ENCODE data around the gene EVI5L. TPM values are rescaled to one million over a fixed set of nuclear protein-coding genes. Genes with fewer than 3 reads are reported as not detected.

EVI5L gene
- total and polyA plus RNA-seq, 2 of the 13 experiments (the other 11 are each of a cell fraction or from before 2014, with no cell fraction given), result 1.7 to 2.4 TPM

DNA sequence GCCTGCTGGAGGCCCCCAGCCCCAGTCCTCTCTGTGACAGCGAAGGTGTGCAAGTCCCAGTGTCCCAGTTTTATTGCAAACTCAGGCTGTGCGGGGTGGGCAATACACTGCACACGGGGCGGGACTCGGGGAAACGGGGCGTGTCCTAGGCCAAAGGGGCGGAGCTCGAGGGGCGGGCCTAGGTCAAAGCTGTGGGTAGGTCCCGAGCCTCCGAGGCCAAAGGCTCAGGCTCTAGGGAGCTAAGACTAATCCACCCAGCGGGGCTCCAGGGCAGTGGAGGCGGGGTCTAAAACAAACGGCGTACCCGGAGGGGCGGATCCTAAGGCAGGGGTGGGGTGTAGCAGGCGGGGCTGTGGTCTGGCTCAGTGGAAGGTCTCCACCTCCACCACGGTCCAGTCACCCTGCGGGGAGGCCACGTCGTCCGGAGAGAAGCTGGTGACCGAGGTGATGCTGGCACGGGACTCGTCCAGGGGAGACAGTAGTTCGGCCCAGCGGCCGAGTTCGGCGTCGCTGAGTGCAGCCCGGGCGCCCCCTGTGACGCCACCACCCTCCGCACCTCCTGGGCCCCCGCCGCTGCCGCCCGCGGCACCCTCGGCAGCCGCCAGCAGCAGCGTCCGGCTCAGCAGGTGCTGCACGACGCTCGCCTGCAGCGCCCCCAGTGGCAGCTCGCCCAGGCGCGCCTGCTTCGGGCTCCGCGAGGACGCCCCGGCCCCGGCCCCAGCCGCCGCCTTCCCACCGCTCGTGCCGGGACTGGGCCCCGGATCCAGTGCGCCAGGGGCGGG is 38.8 kb downstream of the EVI5L start (continued):
- 0 out of 2 replicates have a peak, but pooled peaks have one; percentile 16 for TF ChIP-seq MXD4 (CRISPR knock-in tag; IDR thresholded peaks at IDR 0.05)
- TF ChIP-seq, protein P1, sequence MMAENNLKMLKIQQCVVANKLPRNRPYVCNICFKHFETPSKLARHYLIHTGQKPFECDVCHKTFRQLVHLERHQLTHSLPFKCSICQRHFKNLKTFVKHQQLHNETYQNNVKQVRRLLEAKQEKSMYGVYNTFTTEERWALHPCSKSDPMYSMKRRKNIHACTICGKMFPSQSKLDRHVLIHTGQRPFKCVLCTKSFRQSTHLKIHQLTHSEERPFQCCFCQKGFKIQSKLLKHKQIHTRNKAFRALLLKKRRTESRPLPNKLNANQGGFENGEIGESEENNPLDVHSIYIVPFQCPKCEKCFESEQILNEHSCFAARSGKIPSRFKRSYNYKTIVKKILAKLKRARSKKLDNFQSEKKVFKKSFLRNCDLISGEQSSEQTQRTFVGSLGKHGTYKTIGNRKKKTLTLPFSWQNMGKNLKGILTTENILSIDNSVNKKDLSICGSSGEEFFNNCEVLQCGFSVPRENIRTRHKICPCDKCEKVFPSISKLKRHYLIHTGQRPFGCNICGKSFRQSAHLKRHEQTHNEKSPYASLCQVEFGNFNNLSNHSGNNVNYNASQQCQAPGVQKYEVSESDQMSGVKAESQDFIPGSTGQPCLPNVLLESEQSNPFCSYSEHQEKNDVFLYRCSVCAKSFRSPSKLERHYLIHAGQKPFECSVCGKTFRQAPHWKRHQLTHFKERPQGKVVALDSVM (CRISPR knock-in tag; IDR thresholded peaks at IDR 0.05), result peak; percentile 69
- peak; percentile 82; the same call in 1 of the 2 replicates for TF ChIP-seq SRY (CRISPR knock-in tag; IDR thresholded peaks at IDR 0.05)
- TF ChIP-seq DR1 (CRISPR knock-in tag; IDR thresholded peaks at IDR 0.05), result peak; percentile 41; the same call in 1 of the 2 replicates
- TF ChIP-seq RBFOX2 (IDR thresholded peaks at IDR 0.05; ENCODE audit: low read depth, low read length), result no peak
- peak; percentile 67; the same call in 1 of the 2 replicates for TF ChIP-seq ZNF709 (CRISPR knock-in tag; IDR thresholded peaks at IDR 0.05)
- TF ChIP-seq NRL (CRISPR knock-in tag; IDR thresholded peaks at IDR 0.05; ENCODE audit: borderline replicate concordance), result peak; percentile 71; the same call in 1 of the 2 replicates
- TF ChIP-seq, protein P2, sequence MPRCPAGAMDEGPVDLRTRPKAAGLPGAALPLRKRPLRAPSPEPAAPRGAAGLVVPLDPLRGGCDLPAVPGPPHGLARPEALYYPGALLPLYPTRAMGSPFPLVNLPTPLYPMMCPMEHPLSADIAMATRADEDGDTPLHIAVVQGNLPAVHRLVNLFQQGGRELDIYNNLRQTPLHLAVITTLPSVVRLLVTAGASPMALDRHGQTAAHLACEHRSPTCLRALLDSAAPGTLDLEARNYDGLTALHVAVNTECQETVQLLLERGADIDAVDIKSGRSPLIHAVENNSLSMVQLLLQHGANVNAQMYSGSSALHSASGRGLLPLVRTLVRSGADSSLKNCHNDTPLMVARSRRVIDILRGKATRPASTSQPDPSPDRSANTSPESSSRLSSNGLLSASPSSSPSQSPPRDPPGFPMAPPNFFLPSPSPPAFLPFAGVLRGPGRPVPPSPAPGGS (CRISPR knock-in tag; IDR thresholded peaks at IDR 0.05), result peak; percentile 76; the same call in 1 of the 2 replicates
- TF ChIP-seq ATF1 (CRISPR knock-in tag; IDR thresholded peaks at IDR 0.05), result no peak
- peak; percentile 48 for TF ChIP-seq ASH2L (IDR thresholded peaks at IDR 0.05; ENCODE audit: insufficient read length, low read depth, low read length)
- TF ChIP-seq ZNF766 (CRISPR knock-in tag; IDR thresholded peaks at IDR 0.05; ENCODE audit: borderline replicate concordance), result peak; percentile 61
- TF ChIP-seq PHF8 (CRISPR knock-in tag; IDR thresholded peaks at IDR 0.05), result peak; percentile 19
- peak; percentile 43; the same call in 1 of the 2 replicates for TF ChIP-seq ZNF337 (CRISPR knock-in tag; IDR thresholded peaks at IDR 0.05; ENCODE audit: borderline replicate concordance, low read depth)
- TF ChIP-seq ZNF572 (CRISPR knock-in tag; IDR thresholded peaks at IDR 0.05), result 0 out of 2 replicates have a peak, but pooled peaks have one; percentile 43
- TF ChIP-seq THAP11 (CRISPR knock-in tag; IDR thresholded peaks at IDR 0.05), result peak; percentile 58; the same call in 1 of the 2 replicates
- no peak for TF ChIP-seq ZNF816 (CRISPR knock-in tag; IDR thresholded peaks at IDR 0.05; ENCODE audit: borderline replicate concordance)
- TF ChIP-seq MED13 (CRISPR knock-in tag; IDR thresholded peaks at IDR 0.05), result peak; percentile 8; the same call in 1 of the 2 replicates
- no peak for TF ChIP-seq ZKSCAN1 (IDR thresholded peaks at IDR 0.05; ENCODE audit: low read length)
- TF ChIP-seq, protein P3, sequence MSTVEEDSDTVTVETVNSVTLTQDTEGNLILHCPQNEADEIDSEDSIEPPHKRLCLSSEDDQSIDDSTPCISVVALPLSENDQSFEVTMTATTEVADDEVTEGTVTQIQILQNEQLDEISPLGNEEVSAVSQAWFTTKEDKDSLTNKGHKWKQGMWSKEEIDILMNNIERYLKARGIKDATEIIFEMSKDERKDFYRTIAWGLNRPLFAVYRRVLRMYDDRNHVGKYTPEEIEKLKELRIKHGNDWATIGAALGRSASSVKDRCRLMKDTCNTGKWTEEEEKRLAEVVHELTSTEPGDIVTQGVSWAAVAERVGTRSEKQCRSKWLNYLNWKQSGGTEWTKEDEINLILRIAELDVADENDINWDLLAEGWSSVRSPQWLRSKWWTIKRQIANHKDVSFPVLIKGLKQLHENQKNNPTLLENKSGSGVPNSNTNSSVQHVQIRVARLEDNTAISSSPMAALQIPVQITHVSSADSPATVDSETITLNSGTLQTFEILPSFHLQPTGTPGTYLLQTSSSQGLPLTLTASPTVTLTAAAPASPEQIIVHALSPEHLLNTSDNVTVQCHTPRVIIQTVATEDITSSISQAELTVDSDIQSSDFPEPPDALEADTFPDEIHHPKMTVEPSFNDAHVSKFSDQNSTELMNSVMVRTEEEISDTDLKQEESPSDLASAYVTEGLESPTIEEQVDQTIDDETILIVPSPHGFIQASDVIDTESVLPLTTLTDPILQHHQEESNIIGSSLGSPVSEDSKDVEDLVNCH (CRISPR knock-in tag; IDR thresholded peaks at IDR 0.05), result no peak
- TF ChIP-seq ZNF773 (CRISPR knock-in tag; IDR thresholded peaks at IDR 0.05; ENCODE audit: borderline replicate concordance), result no peak
- TF ChIP-seq ZNF556 (CRISPR knock-in tag; IDR thresholded peaks at IDR 0.05; ENCODE audit: borderline replicate concordance), result no peak
- no peak for TF ChIP-seq RAD51 (IDR thresholded peaks at IDR 0.05; ENCODE audit: borderline replicate concordance)
- no peak for TF ChIP-seq ZNF432 (CRISPR knock-in tag; IDR thresholded peaks at IDR 0.05; ENCODE audit: borderline replicate concordance)
- TF ChIP-seq NFYB (CRISPR knock-in tag; IDR thresholded peaks at IDR 0.05), result no peak
- TF ChIP-seq ZBTB38 (CRISPR knock-in tag; IDR thresholded peaks at IDR 0.05), result peak; percentile 52
